ENCODE measurements around the gene PRKAA1. TPM values are rescaled to one million over a fixed set of nuclear protein-coding genes. Genes with fewer than 3 reads are reported as not detected.

The PRKAA1 gene
- total and polyA plus RNA-seq, 2 of the 4 experiments (the other 2 are of a cell fraction), result 47.7 to 94.1 TPM

- TF ChIP-seq MXI1 (IDR thresholded peaks at IDR 0.05; ENCODE audit: borderline replicate concordance, low read depth, low read length) (no peak), MAZ (IDR thresholded peaks at IDR 0.05; ENCODE audit: borderline replicate concordance, low read depth, low read length) (no peak), MAFK (IDR thresholded peaks at IDR 0.05; ENCODE audit: low read depth, low read length) (no peak), CEBPB (IDR thresholded peaks at IDR 0.05; ENCODE audit: low read depth, low read length) (no peak), RFX5 (IDR thresholded peaks at IDR 0.05; ENCODE audit: low read depth, low read length) (no peak), SMC3 (IDR thresholded peaks at IDR 0.05; ENCODE audit: low read depth, low read length) (no peak), ELK1 (IDR thresholded peaks at IDR 0.05; ENCODE audit: borderline replicate concordance, low read depth, low read length) (no peak), POLR2A (IDR thresholded peaks at IDR 0.05; ENCODE audit: low read depth, low read length) (no peak), FOS (IDR thresholded peaks at IDR 0.05; ENCODE audit: low read depth, low read length) (no peak), NFE2L2 (IDR thresholded peaks at IDR 0.05; ENCODE audit: low read depth, low read length) (no peak), RCOR1 (IDR thresholded peaks at IDR 0.05; ENCODE audit: insufficient replicate concordance, low read length) (no peak), CHD1 (IDR thresholded peaks at IDR 0.05; ENCODE audit: low read depth, low read length) (no peak), RAD21 (IDR thresholded peaks at IDR 0.05; ENCODE audit: low read length) (no peak), BHLHE40 (IDR thresholded peaks at IDR 0.05; ENCODE audit: low read depth, low read length) (no peak)
- TF ChIP-seq, protein P1, sequence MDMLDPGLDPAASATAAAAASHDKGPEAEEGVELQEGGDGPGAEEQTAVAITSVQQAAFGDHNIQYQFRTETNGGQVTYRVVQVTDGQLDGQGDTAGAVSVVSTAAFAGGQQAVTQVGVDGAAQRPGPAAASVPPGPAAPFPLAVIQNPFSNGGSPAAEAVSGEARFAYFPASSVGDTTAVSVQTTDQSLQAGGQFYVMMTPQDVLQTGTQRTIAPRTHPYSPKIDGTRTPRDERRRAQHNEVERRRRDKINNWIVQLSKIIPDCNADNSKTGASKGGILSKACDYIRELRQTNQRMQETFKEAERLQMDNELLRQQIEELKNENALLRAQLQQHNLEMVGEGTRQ (IDR thresholded peaks at IDR 0.05; ENCODE audit: low read depth, low read length), result no peak
- TF ChIP-seq, protein P2, sequence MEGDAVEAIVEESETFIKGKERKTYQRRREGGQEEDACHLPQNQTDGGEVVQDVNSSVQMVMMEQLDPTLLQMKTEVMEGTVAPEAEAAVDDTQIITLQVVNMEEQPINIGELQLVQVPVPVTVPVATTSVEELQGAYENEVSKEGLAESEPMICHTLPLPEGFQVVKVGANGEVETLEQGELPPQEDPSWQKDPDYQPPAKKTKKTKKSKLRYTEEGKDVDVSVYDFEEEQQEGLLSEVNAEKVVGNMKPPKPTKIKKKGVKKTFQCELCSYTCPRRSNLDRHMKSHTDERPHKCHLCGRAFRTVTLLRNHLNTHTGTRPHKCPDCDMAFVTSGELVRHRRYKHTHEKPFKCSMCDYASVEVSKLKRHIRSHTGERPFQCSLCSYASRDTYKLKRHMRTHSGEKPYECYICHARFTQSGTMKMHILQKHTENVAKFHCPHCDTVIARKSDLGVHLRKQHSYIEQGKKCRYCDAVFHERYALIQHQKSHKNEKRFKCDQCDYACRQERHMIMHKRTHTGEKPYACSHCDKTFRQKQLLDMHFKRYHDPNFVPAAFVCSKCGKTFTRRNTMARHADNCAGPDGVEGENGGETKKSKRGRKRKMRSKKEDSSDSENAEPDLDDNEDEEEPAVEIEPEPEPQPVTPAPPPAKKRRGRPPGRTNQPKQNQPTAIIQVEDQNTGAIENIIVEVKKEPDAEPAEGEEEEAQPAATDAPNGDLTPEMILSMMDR (conservative IDR thresholded peaks at IDR 0.05; ENCODE audit: low read depth, low read length), result no peak
- peak; percentile 27 for ATAC-seq (ENCODE audit: low read depth)
- H2AFZ ChIP-seq (replicated peaks; ENCODE audit: low read length, poor library complexity), result no peak overlapping the region
- WGBS, 2 experiments (ENCODE audit: extremely low coverage in 2 of 2, insufficient read length in 1 of 2), result no CpG with 5 or more reads among the region's 1 CpG
- no peaks in the 10 kb centered on the region; the same call in 1 of the 2 replicates for H3K9me1 ChIP-seq (ENCODE audit: insufficient read depth, low read length)
- no peak overlapping the region for H2BK20ac ChIP-seq (ENCODE audit: low read depth, low read length)
- H2AK9ac ChIP-seq (replicated peaks; ENCODE audit: low read depth, low read length, poor library complexity), result peak overlapping the region; percentile 81
- H3K9me3 ChIP-seq (ENCODE audit: control insufficient read depth, insufficient read depth, low read length), result no peaks in the 10 kb centered on the region
- H3K4me1 ChIP-seq (ENCODE audit: control insufficient read depth, insufficient read depth, low read length), result no peaks in the 10 kb centered on the region
- H3K4ac ChIP-seq (ENCODE audit: low read depth, low read length), result no peak overlapping the region
- no peak overlapping the region for H2BK15ac ChIP-seq (ENCODE audit: low read depth, low read length)
- peaks cover 30% of the 10 kb centered on the region for H4K20me1 ChIP-seq (ENCODE audit: insufficient read depth, low read length)
- H3K9ac ChIP-seq (ENCODE audit: low read depth, low read length), result no peak overlapping the region
- DNase-seq, result no peak
- no peak overlapping the region for H4K5ac ChIP-seq (ENCODE audit: low read depth, low read length)
- H4K8ac ChIP-seq (ENCODE audit: low read depth in 2 of 2, low read length in 2 of 2), result no peak overlapping the region
- no peak overlapping the region for H3K23ac ChIP-seq (ENCODE audit: low read depth, low read length)
- H3K4me2 ChIP-seq (ENCODE audit: low read depth, low read length), result no peak overlapping the region
- H4K91ac ChIP-seq (ENCODE audit: insufficient read depth, low read depth, low read length), result no peak overlapping the region
- no peak overlapping the region for H3K4me3 ChIP-seq (ENCODE audit: insufficient read depth, low read depth, low read length)
- H3K56ac ChIP-seq (ENCODE audit: extremely low read depth, insufficient read depth, low read length), result no peak overlapping the region
- ChIA-PET CTCF (no interaction called here), POLR2A (ENCODE audit: unreplicated experiment) (interaction anchor here (0.7 kb wide), 1 partner anchor 1044 kb away, joined by 11 read pairs; no protein-coding TSS in a partner anchor)
- no peaks in the 10 kb centered on the region for H3K27me3 ChIP-seq (ENCODE audit: control insufficient read depth, insufficient read depth, low read length)
- no peak overlapping the region for H3K27ac ChIP-seq (ENCODE audit: insufficient read depth, low read length)
- no peak overlapping the region for H2BK120ac ChIP-seq (ENCODE audit: low read depth, low read length)
- intact Hi-C loops (cut with micrococcal nuclease) (no loop called here), in situ Hi-C loops (cut with MboI; ENCODE audit: low sequenced_read_pairs) (no loop called here), dilution Hi-C loops (cut with HindIII; ENCODE audit: low sequenced_read_pairs, unreplicated experiment) (no loop called here)
- H3K18ac ChIP-seq (ENCODE audit: low read depth, low read length), result no peak overlapping the region
- H3K36me3 ChIP-seq (ENCODE audit: control insufficient read depth, insufficient read depth, low read length), result peaks cover 23% of the 10 kb centered on the region
- H3K79me1 ChIP-seq (ENCODE audit: low read depth in 1 of 2, low read length in 2 of 2), result peaks cover 12 to 22% of the 10 kb centered on the region in 2 experiments; a peak in 3 of 4 replicates
- no peak overlapping the region for H2BK5ac ChIP-seq (ENCODE audit: low read depth, low read length, poor library complexity, severe bottlenecking)
- H2AK5ac ChIP-seq (ENCODE audit: low read depth, low read length), result no peak overlapping the region
- BruUV-seq (replicated peaks), result no TSS peak
- H3K14ac ChIP-seq (replicated peaks; ENCODE audit: low read depth, low read length), result no peak overlapping the region
Measured at GRCh38 chr5:40823459-40823858, 25.3 kb upstream of the PRKAA1 start.
